ENCODE measurements around the gene RMND1. TPM values are rescaled to one million over a fixed set of nuclear protein-coding genes. Genes with fewer than 3 reads are reported as not detected.

RMND1 gene
- total and polyA plus RNA-seq, 2 of the 13 experiments (the other 11 are each of a cell fraction or from before 2014, with no cell fraction given), result 34.0 to 72.5 TPM

GRCh38 chr6:151498327-151498726 lies 46.4 kb upstream of the RMND1 start (continued):
- TF ChIP-seq PRDM10 (CRISPR knock-in tag; IDR thresholded peaks at IDR 0.05; ENCODE audit: low read depth) (no peak), BCL6 (CRISPR knock-in tag; IDR thresholded peaks at IDR 0.05) (peak; percentile 38; the same call in 1 of the 2 replicates), NBN (conservative IDR thresholded peaks at IDR 0.05) (no peak), MTA3 (CRISPR knock-in tag; IDR thresholded peaks at IDR 0.05) (no peak), HOMEZ (CRISPR knock-in tag; IDR thresholded peaks at IDR 0.05; ENCODE audit: low read depth) (no peak), SCMH1 (CRISPR knock-in tag; IDR thresholded peaks at IDR 0.05; ENCODE audit: borderline replicate concordance) (no peak), MZF1 (CRISPR knock-in tag; IDR thresholded peaks at IDR 0.05; ENCODE audit: borderline replicate concordance) (no peak), TBL1XR1 (IDR thresholded peaks at IDR 0.05; ENCODE audit: borderline replicate concordance, low read length, partially characterized antibody) (peak; percentile 64), ZNF766 (CRISPR knock-in tag; IDR thresholded peaks at IDR 0.05; ENCODE audit: borderline replicate concordance) (no peak), ZGPAT (CRISPR knock-in tag; IDR thresholded peaks at IDR 0.05) (0 out of 2 replicates have a peak, but pooled peaks have one; percentile 54), ZNF362 (CRISPR knock-in tag; IDR thresholded peaks at IDR 0.05; ENCODE audit: borderline replicate concordance) (no peak), TEF (CRISPR knock-in tag; IDR thresholded peaks at IDR 0.05) (no peak), ZNF615 (CRISPR knock-in tag; IDR thresholded peaks at IDR 0.05; ENCODE audit: borderline replicate concordance) (no peak), HNRNPUL1 (IDR thresholded peaks at IDR 0.05; ENCODE audit: low read depth, low read length) (no peak), THAP8 (CRISPR knock-in tag; IDR thresholded peaks at IDR 0.05; ENCODE audit: borderline replicate concordance) (no peak), ELF4 (CRISPR knock-in tag; IDR thresholded peaks at IDR 0.05; ENCODE audit: borderline replicate concordance) (no peak)

Measured in HepG2 (cell line).